ENCODE measurements around the gene MAP6D1. TPM values are rescaled to one million over a fixed set of nuclear protein-coding genes. Genes with fewer than 3 reads are reported as not detected.
A peak's percentile ranks its signal among the peaks of the same experiment; 100 is the strongest.

The MAP6D1 gene
- total and polyA plus RNA-seq, 3 experiments from 2014 or later: 3.6 to 3.8 (median 3.7) TPM

- peaks cover 2% of the 10 kb centered on the region for H3K4me1 ChIP-seq (ENCODE audit: insufficient read depth, low read length)
- peaks cover 5% of the 10 kb centered on the region for H3K36me3 ChIP-seq (ENCODE audit: insufficient read depth, low read length)
- H3K27ac ChIP-seq (ENCODE audit: low read depth, low read length): no peak overlapping the region
- Mint-ChIP-seq H3K36me3 (peaks cover 0 to 54% (median 7%) of the 10 kb centered on the region in 3 donors), H3K9me3 (no peaks in the 10 kb centered on the region), H3K4me1 (peaks cover 4 to 8% (median 8%) of the 10 kb centered on the region in 3 donors), H3K27ac (peak overlapping the region in 1 of 8 donors; percentile 63), H3K4me3 (peak overlapping the region in 1 of 7 donors; percentile 16), H3K27me3 (no peaks in the 10 kb centered on the region)
- DNase-seq: no peak
- POLR2A ChIA-PET: interaction anchor here (0.6 kb wide), 1 partner anchor 193 kb away, joined by 4 read pairs; no protein-coding TSS in a partner anchor
- no peaks in the 10 kb centered on the region for H3K9me3 ChIP-seq (ENCODE audit: low read length)
- no peak overlapping the region for H3K4me3 ChIP-seq (ENCODE audit: low read length)
- CTCF ChIA-PET: no interaction called here
- H3K27me3 ChIP-seq (ENCODE audit: insufficient read depth, low read length, poor library complexity, severe bottlenecking): no peaks in the 10 kb centered on the region
Observed at GRCh38 chr3:183829466-183829865, 4.1 kb upstream of the MAP6D1 start.

GRCh38 chr3:183828538-183828870, 3.1 kb upstream of the MAP6D1 start:
- peaks cover 0 to 45% (median 5%) of the 10 kb centered on the region in 3 donors for H3K36me3 Mint-ChIP-seq
- no peak overlapping the region for H3K27ac ChIP-seq (ENCODE audit: low read depth, low read length)
- H3K9me3 Mint-ChIP-seq: no peaks in the 10 kb centered on the region
- H3K4me1 Mint-ChIP-seq: peaks cover 11 to 18% (median 15%) of the 10 kb centered on the region in 3 donors
- DNase-seq: no peak
- no peaks in the 10 kb centered on the region for H3K9me3 ChIP-seq (ENCODE audit: low read length)
- ChIA-PET CTCF (no interaction called here), POLR2A (no interaction called here)
- H3K36me3 ChIP-seq (ENCODE audit: insufficient read depth, low read length): peaks cover 2% of the 10 kb centered on the region
- H3K27me3 Mint-ChIP-seq: no peaks in the 10 kb centered on the region
- H3K4me3 ChIP-seq (ENCODE audit: low read length): no peak overlapping the region
- peak overlapping the region in 1 of 7 donors; percentile 5 for H3K4me3 Mint-ChIP-seq
- peaks cover 10% of the 10 kb centered on the region for H3K4me1 ChIP-seq (ENCODE audit: insufficient read depth, low read length)
- peak overlapping the region in 1 of 8 donors; percentile 71 for H3K27ac Mint-ChIP-seq
- no peaks in the 10 kb centered on the region for H3K27me3 ChIP-seq (ENCODE audit: insufficient read depth, low read length, poor library complexity, severe bottlenecking)

- Histone ChIP-seq H3K27me3 (ENCODE audit: insufficient read depth, low read length, poor library complexity, severe bottlenecking) (no peaks in the 10 kb centered on the region), H3K4me1 (ENCODE audit: insufficient read depth, low read length) (peaks cover 10% of the 10 kb centered on the region), H3K36me3 (ENCODE audit: insufficient read depth, low read length) (no peaks in the 10 kb centered on the region), H3K9me3 (ENCODE audit: low read length) (no peaks in the 10 kb centered on the region), H3K27ac (ENCODE audit: low read depth, low read length) (no peak overlapping the region), H3K4me3 (ENCODE audit: low read length) (no peak overlapping the region)
- DNase-seq: no peak
- CTCF ChIA-PET: interaction anchor here (1.1 to 1.8 kb wide), 3 partner anchors 32 to 190 kb away, joined by 4 to 7 read pairs (median 4); partner anchors contain the start of genes ABCC5 and PARL
- no peaks in the 10 kb centered on the region for H3K27me3 Mint-ChIP-seq
- H3K9me3 Mint-ChIP-seq: no peaks in the 10 kb centered on the region
- H3K27ac Mint-ChIP-seq: peak overlapping the region in 3 of 8 donors; percentile 38 to 71 (median 48)
- H3K36me3 Mint-ChIP-seq: peaks cover 0 to 40% (median 5%) of the 10 kb centered on the region in 3 donors
- POLR2A ChIA-PET: no interaction called here
- H3K4me1 Mint-ChIP-seq: peaks cover 11 to 18% (median 15%) of the 10 kb centered on the region in 3 donors
- peak overlapping the region in 1 of 7 donors; percentile 25 for H3K4me3 Mint-ChIP-seq
Observed at GRCh38 chr3:183827809-183828537, 2.6 kb upstream of the MAP6D1 start.

- Mint-ChIP-seq H3K27me3 (no peaks in the 10 kb centered on the region), H3K27ac (peak overlapping the region in 6 of 8 donors; percentile 4 to 72 (median 34)), H3K4me3 (peak overlapping the region; percentile 63 to 88 (median 80)), H3K4me1 (peaks cover 11 to 23% (median 19%) of the 10 kb centered on the region in 3 donors), H3K9me3 (no peaks in the 10 kb centered on the region), H3K36me3 (peaks cover 0 to 30% (median 2%) of the 10 kb centered on the region in 3 donors)
- Histone ChIP-seq H3K9me3 (ENCODE audit: low read length) (no peaks in the 10 kb centered on the region), H3K27ac (ENCODE audit: low read depth, low read length) (no peak overlapping the region), H3K36me3 (ENCODE audit: insufficient read depth, low read length) (no peaks in the 10 kb centered on the region), H3K4me1 (ENCODE audit: insufficient read depth, low read length) (peaks cover 10% of the 10 kb centered on the region), H3K27me3 (ENCODE audit: insufficient read depth, low read length, poor library complexity, severe bottlenecking) (no peaks in the 10 kb centered on the region), H3K4me3 (ENCODE audit: low read length) (no peak overlapping the region)
- DNase-seq: peak in 1 of 5 donors; percentile 9
- POLR2A ChIA-PET: no interaction called here
- CTCF ChIA-PET: interaction anchor here (1.1 to 2.0 kb wide), 6 partner anchors 9 to 191 kb away, joined by 4 to 7 read pairs (median 4); partner anchors contain the start of genes ABCC5 and PARL
Observed at GRCh38 chr3:183826448-183827250, 1.3 kb upstream of the MAP6D1 start.

- CTCF ChIA-PET: interaction anchor here (1.3 to 2.5 kb wide), 3 partner anchors 7 to 60 kb away, joined by 4 to 8 read pairs (median 6); partner anchors contain the start of gene PARL
Observed at GRCh38 chr3:183824761-183825455, 469 bp downstream of the MAP6D1 start.

GRCh38 chr3:183823963-183824362, 1.4 kb downstream of the MAP6D1 start:
- Histone ChIP-seq H3K27me3 (ENCODE audit: insufficient read depth, low read length, poor library complexity, severe bottlenecking) (no peaks in the 10 kb centered on the region), H3K36me3 (ENCODE audit: insufficient read depth, low read length) (no peaks in the 10 kb centered on the region), H3K27ac (ENCODE audit: low read depth, low read length) (no peak overlapping the region), H3K9me3 (ENCODE audit: low read length) (no peaks in the 10 kb centered on the region), H3K4me1 (ENCODE audit: insufficient read depth, low read length) (peaks cover 10% of the 10 kb centered on the region), H3K4me3 (ENCODE audit: low read length) (no peak overlapping the region)
- ChIA-PET CTCF (interaction anchor here (2.1 to 2.5 kb wide), 2 partner anchors 9 to 61 kb away, joined by 5 to 8 read pairs; partner anchors contain the start of gene PARL), POLR2A (interaction anchor here (2.1 kb wide), 1 partner anchor 8 kb away, joined by 10 read pairs; no protein-coding TSS in a partner anchor)
- no peaks in the 10 kb centered on the region for H3K27me3 Mint-ChIP-seq
- H3K4me1 Mint-ChIP-seq: peaks cover 11 to 23% (median 19%) of the 10 kb centered on the region in 3 donors
- H3K36me3 Mint-ChIP-seq: peaks cover 0 to 10% (median 0%) of the 10 kb centered on the region in 3 donors
- peak overlapping the region; percentile 76 to 90 (median 82) for H3K4me3 Mint-ChIP-seq
- peak overlapping the region in 5 of 8 donors; percentile 21 to 76 (median 68) for H3K27ac Mint-ChIP-seq
- no peaks in the 10 kb centered on the region for H3K9me3 Mint-ChIP-seq
- DNase-seq: no peak

More at GRCh38 chr3:183824761-183825455, 469 bp downstream of the MAP6D1 start:
- no peaks in the 10 kb centered on the region for H3K27me3 Mint-ChIP-seq
- H3K27ac Mint-ChIP-seq: peak overlapping the region in 3 of 8 donors; percentile 51 to 76 (median 72)
- peaks cover 10% of the 10 kb centered on the region for H3K4me1 ChIP-seq (ENCODE audit: insufficient read depth, low read length)
- peak overlapping the region; percentile 46 for H3K4me3 ChIP-seq (ENCODE audit: low read length)
- no peaks in the 10 kb centered on the region for H3K9me3 ChIP-seq (ENCODE audit: low read length)
- peaks cover 11 to 23% (median 19%) of the 10 kb centered on the region in 3 donors for H3K4me1 Mint-ChIP-seq
- DNase-seq: peak in 3 of 5 donors; percentile 21 to 51 (median 24)
- peak overlapping the region; percentile 76 to 90 (median 82) for H3K4me3 Mint-ChIP-seq
- no peaks in the 10 kb centered on the region for H3K27me3 ChIP-seq (ENCODE audit: insufficient read depth, low read length, poor library complexity, severe bottlenecking)
- no peaks in the 10 kb centered on the region for H3K9me3 Mint-ChIP-seq
- no peak overlapping the region for H3K27ac ChIP-seq (ENCODE audit: low read depth, low read length)
- no peaks in the 10 kb centered on the region for H3K36me3 ChIP-seq (ENCODE audit: insufficient read depth, low read length)
- H3K36me3 Mint-ChIP-seq: peaks cover 0 to 17% (median under 1%) of the 10 kb centered on the region in 3 donors
- POLR2A ChIA-PET: interaction anchor here (2.1 kb wide), 1 partner anchor 9 kb away, joined by 10 read pairs; no protein-coding TSS in a partner anchor

- POLR2A ChIA-PET: no interaction called here
- peaks cover 10% of the 10 kb centered on the region for H3K4me1 ChIP-seq (ENCODE audit: insufficient read depth, low read length)
Observed at GRCh38 chr3:183822631-183823030, 2.7 kb downstream of the MAP6D1 start.

More at GRCh38 chr3:183822631-183823030, 2.7 kb downstream of the MAP6D1 start:
- Mint-ChIP-seq H3K27ac (no peak overlapping the region), H3K27me3 (no peaks in the 10 kb centered on the region), H3K36me3 (peaks cover 0 to 3% (median 0%) of the 10 kb centered on the region in 3 donors), H3K4me1 (peaks cover 11 to 23% (median 19%) of the 10 kb centered on the region in 3 donors), H3K4me3 (peak overlapping the region in 4 of 7 donors; percentile 33 to 74 (median 48)), H3K9me3 (no peaks in the 10 kb centered on the region)
- H3K9me3 ChIP-seq (ENCODE audit: low read length): no peaks in the 10 kb centered on the region
- no peaks in the 10 kb centered on the region for H3K36me3 ChIP-seq (ENCODE audit: insufficient read depth, low read length)
- no peak for DNase-seq
- CTCF ChIA-PET: interaction anchor here (1.2 to 2.5 kb wide), 3 partner anchors 7 to 62 kb away, joined by 4 to 8 read pairs (median 5); partner anchors contain the start of gene PARL
- no peaks in the 10 kb centered on the region for H3K27me3 ChIP-seq (ENCODE audit: insufficient read depth, low read length, poor library complexity, severe bottlenecking)
- H3K27ac ChIP-seq (ENCODE audit: low read depth, low read length): no peak overlapping the region
- no peak overlapping the region for H3K4me3 ChIP-seq (ENCODE audit: low read length)
